ENCODE measurements around the gene HCN4.

The HCN4 gene

GRCh38 chr15:73345658-73346057 is 23.1 kb downstream of the HCN4 start:
- no peak for DNase-seq

GRCh38 chr15:73344056-73344455 is 24.7 kb downstream of the HCN4 start:
- DNase-seq: no peak

GRCh38 chr15:73341886-73342600 is 26.7 kb downstream of the HCN4 start:
- DNase-seq: no peak

GRCh38 chr15:73340502-73341192 is 28.1 kb downstream of the HCN4 start:
- DNase-seq: no peak

- DNase-seq: no peak
Observed at GRCh38 chr15:73338606-73339374, 30.0 kb downstream of the HCN4 start.

GRCh38 chr15:73338058-73338457 is 30.7 kb downstream of the HCN4 start:
- no peak for DNase-seq

GRCh38 chr15:73337187-73337586 is 31.6 kb downstream of the HCN4 start:
- DNase-seq: no peak

GRCh38 chr15:73336756-73337155 is 32.0 kb downstream of the HCN4 start:
- DNase-seq: no peak

GRCh38 chr15:73335471-73335870 is 33.3 kb downstream of the HCN4 start:
- no peak for DNase-seq

- DNase-seq: no peak
Observed at GRCh38 chr15:73335026-73335425, 33.7 kb downstream of the HCN4 start.

- no peak for DNase-seq
Observed at GRCh38 chr15:73334086-73334485, 34.7 kb downstream of the HCN4 start.

GRCh38 chr15:73333001-73333400 is 35.8 kb downstream of the HCN4 start:
- DNase-seq: no peak

GRCh38 chr15:73331991-73332925 is 36.5 kb downstream of the HCN4 start:
- no peak for DNase-seq

GRCh38 chr15:73331501-73331900 is 37.3 kb downstream of the HCN4 start:
- DNase-seq: no peak

- no peak for DNase-seq
Observed at GRCh38 chr15:73330206-73331051, 38.3 kb downstream of the HCN4 start.

- DNase-seq: no peak
Observed at GRCh38 chr15:73329501-73330200, 39.1 kb downstream of the HCN4 start.

- DNase-seq: no peak
Observed at GRCh38 chr15:73328981-73329380, 39.8 kb downstream of the HCN4 start.

GRCh38 chr15:73328149-73328820 is 40.5 kb downstream of the HCN4 start:
- no peak for DNase-seq

- DNase-seq: no peak
Observed at GRCh38 chr15:73326157-73326556, 42.6 kb downstream of the HCN4 start.
